Fibroblast of villous mesenchyme (primary cell): Measurements from ENCODE around the gene SLC16A3. TPM values are rescaled to one million over a fixed set of nuclear protein-coding genes. Genes with fewer than 3 reads are reported as not detected.
A peak's percentile ranks its signal among the peaks of the same experiment; 100 is the strongest.

Experiments used
- DNase-seq: peaks from one replicate; pipeline ENCODE4 v3.0.0-alpha.2; 2010; ENCODE audit warnings: low read depth
- H3K4me3 ChIP-seq: 2 replicates; pipeline ENCODE4 v1.5.1; 2011; ENCODE audit warnings: low read depth, mild to moderate bottlenecking, low read length
- total RNA-seq: library from RNA; depleted of rRNA; stranded (reverse); fragments of >200 nt; gene quantifications from 2 replicates; pipeline ENCODE4 v1.2.3, GENCODE V29; 2012
- TF ChIP-seq, protein P1 (sequence below): IDR thresholded peaks from 2 replicates; pipeline ENCODE4 v1.5.1; 2012; ENCODE audit warnings: low read depth, mild to moderate bottlenecking, low read length; ENCODE audit not compliant: insufficient read depth

The SLC16A3 gene
- total RNA-seq, 1 donor = 174 TPM

GRCh38 chr17:82225368-82226029 lies 3.3 kb upstream of the SLC16A3 start:
- TF ChIP-seq, protein P1, sequence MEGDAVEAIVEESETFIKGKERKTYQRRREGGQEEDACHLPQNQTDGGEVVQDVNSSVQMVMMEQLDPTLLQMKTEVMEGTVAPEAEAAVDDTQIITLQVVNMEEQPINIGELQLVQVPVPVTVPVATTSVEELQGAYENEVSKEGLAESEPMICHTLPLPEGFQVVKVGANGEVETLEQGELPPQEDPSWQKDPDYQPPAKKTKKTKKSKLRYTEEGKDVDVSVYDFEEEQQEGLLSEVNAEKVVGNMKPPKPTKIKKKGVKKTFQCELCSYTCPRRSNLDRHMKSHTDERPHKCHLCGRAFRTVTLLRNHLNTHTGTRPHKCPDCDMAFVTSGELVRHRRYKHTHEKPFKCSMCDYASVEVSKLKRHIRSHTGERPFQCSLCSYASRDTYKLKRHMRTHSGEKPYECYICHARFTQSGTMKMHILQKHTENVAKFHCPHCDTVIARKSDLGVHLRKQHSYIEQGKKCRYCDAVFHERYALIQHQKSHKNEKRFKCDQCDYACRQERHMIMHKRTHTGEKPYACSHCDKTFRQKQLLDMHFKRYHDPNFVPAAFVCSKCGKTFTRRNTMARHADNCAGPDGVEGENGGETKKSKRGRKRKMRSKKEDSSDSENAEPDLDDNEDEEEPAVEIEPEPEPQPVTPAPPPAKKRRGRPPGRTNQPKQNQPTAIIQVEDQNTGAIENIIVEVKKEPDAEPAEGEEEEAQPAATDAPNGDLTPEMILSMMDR = no peak
- H3K4me3 ChIP-seq = no peak overlapping the region
- no peak for DNase-seq

- TF ChIP-seq, protein P1 = no peak
- DNase-seq = no peak
- H3K4me3 ChIP-seq = no peak overlapping the region
These were observed 2.6 kb upstream of the SLC16A3 start for GRCh38 chr17:82226146-82226808.

DNA sequence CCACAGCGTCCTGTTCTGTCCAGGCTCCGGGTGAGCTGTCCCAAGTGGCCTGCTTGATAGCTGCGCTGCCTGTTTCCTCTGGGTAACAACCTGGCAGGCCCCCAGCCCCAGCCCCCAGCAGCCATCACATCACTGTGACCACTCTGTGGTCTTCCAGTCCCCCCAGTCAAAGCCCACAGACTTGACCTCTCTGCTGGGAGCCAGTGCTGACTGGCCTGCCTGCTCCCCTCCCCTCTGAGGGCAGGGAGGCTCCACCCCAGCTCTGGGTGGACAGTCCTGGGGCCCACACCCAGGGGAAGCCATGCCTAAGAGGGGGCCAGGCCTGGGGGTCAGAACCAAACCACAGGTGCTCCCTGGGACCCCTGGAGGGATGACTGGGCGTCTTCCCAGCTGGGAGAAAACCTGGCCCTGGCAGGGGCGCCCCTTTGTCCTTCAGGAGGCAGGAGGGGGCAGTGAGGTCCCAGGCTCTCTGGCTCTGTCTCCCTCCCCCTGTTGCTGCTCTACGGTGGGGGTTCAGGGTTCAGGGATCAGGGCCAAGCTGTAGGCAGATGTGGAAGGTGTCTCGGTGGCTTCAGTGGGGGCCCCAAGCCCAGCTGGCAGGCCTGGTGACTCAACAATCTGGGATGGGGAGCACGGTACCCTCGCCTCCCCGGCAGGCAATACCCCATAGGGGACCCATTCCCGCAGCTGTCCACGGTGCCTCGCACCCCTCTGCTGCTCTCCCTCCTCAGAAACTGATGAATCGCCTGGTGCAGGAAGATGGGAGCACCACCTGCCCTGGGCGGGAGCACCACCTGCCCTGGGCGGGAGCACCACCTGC lies 1.8 kb upstream of the SLC16A3 start:
- no peak for DNase-seq
- no peak overlapping the region for H3K4me3 ChIP-seq
- TF ChIP-seq, protein P1 = no peak

- H3K4me3 ChIP-seq = peak overlapping the region; percentile 54
- TF ChIP-seq, protein P1 = no peak
- no peak for DNase-seq
These were observed 1.1 kb upstream of the SLC16A3 start for GRCh38 chr17:82227629-82228277.

GRCh38 chr17:82228278-82228841 lies 482 bp upstream of the SLC16A3 start:
- peak overlapping the region; percentile 54 for H3K4me3 ChIP-seq
- TF ChIP-seq, protein P1 = no peak
- DNase-seq = peak; percentile 34
